GM12875 (cell line): ENCODE measurements around the gene CYP11A1.
A peak's percentile ranks its signal among the peaks of the same experiment; 100 is the strongest.

Source experiments
- H3K4me3 ChIP-seq: one replicate; pipeline ENCODE4 v1.5.1; 2011; ENCODE audit warnings: low read depth, low read length, control low read depth
- CTCF ChIP-seq: IDR thresholded peaks from 2 replicates; pipeline ENCODE4 v1.5.1; 2011; ENCODE audit warnings: low read depth, mild to moderate bottlenecking, control low read depth, inconsistent platforms, low read length, moderate library complexity, borderline replicate concordance; ENCODE audit not compliant: insufficient read depth

Gene CYP11A1

DNA sequence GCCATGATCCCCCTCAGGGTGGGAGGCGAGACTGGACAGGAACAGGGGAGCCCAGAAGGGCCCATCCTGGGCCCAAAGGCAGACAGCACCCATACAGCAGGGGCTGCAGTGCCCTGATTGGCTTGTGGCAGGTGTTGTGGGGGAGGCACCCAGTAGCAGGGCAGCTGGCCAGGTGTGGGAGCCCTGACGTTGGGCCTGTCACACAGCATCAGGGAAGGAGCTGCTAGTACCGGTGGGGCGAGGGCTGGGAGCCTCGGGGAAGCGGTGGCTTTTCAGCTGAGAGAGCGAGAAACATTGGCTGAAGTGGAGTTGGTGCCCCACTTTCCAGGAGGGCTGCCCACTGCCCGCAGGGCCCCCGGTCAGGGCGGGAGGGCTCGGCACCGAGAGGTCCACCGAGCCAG lies 19.7 kb upstream of the CYP11A1 start:
- no peak for TF ChIP-seq CTCF
- H3K4me3 ChIP-seq = no peak overlapping the region

DNA sequence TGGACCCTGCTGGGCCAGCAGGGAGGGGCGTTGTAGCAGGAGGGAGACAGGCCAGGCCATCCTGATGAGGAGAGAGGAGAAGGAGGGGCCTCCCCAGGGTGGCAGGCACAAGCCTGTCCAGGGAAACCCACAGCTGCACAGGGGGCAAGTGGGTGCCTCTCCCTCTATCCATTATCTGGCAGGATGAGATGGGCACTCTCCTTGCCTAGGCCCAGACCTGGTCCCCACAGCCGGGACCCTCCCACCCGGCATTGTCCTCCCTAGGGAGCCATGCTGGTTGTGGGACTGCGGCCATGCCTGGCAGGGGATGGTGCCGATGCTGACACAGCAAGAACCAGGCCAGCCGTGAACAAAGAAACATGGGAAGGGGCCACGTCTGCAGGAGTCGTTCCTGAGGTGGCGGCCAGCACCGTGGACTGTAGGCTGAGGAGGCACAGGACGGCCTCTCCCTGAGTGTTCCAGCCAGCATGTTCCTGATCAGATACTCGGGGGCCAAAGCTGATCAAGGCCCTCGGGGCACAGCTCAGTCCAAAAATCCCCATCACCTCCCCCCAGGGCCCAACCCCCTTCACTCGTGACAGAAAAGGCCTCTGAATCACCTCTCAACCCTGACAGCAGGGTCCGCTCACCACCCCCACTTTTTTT lies 19.2 kb upstream of the CYP11A1 start:
- H3K4me3 ChIP-seq = no peak overlapping the region
- TF ChIP-seq CTCF = no peak

DNA sequence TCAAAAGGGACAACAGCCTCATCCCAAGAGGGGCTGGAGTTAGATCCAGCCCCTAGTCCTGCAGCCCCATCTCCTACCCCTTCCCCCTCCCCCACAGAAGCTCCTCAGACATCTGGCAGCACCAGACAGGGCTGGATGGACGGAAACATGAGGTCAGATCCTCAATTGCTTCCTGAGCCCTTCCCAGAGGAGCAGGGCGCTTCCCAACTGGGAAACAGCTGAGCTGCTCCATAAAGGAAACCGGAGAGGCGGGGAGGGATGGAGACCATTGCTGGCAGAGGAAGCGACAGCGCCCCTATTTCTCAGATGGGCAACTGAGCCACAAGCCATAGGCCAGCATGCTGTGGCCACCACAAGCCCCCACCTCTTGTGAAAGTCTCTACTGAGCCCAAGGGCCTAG lies 18.3 kb upstream of the CYP11A1 start:
- TF ChIP-seq CTCF = no peak
- H3K4me3 ChIP-seq = no peak overlapping the region

- H3K4me3 ChIP-seq = no peak overlapping the region
- no peak for TF ChIP-seq CTCF
Observed at GRCh38 chr15:74384881-74385643, 17.6 kb upstream of the CYP11A1 start.

DNA sequence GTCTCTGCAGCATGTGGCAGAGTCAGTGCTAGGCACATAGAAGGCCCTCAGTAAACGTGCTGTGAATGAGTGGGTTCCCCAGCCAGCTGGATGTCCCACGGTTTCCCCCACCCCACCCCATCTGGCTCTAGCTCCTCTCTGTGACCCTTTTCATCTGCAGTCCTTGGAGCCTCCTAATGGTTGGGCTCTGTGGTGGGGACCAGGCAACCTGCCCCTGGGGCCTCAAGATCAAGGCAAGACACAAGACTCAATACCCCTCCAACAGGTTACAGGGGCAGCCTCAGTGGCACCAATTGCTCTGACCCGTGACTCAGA lies 17.1 kb upstream of the CYP11A1 start:
- no peak overlapping the region for H3K4me3 ChIP-seq
- no peak for TF ChIP-seq CTCF

GRCh38 chr15:74383695-74384565 lies 16.5 kb upstream of the CYP11A1 start:
- H3K4me3 ChIP-seq = no peak overlapping the region
- TF ChIP-seq CTCF = 0 out of 2 replicates have a peak, but pooled peaks have one; percentile 1
